GM18505 (cell line): ENCODE data around the gene NDUFB10.
"Not testable (repeated sequence)": the region's sequence is repeated elsewhere in the genome, so short reads cannot be mapped to it uniquely, and the experiment has no call there.

ENCODE experiments used
- ATAC-seq: cut with Tn5 transposase; IDR thresholded peaks from one replicate; pipeline ENCODE4 v1.9.1; 2021; ENCODE audit not compliant: unreplicated experiment
- POLR2A ChIP-seq: IDR thresholded peaks from 4 replicates; pipeline ENCODE4 v1.6.1; 2011; ENCODE audit warnings: borderline replicate concordance; ENCODE audit not compliant: insufficient read depth, insufficient read length; ENCODE audit errors: extremely low read depth

The NDUFB10 gene

DNA sequence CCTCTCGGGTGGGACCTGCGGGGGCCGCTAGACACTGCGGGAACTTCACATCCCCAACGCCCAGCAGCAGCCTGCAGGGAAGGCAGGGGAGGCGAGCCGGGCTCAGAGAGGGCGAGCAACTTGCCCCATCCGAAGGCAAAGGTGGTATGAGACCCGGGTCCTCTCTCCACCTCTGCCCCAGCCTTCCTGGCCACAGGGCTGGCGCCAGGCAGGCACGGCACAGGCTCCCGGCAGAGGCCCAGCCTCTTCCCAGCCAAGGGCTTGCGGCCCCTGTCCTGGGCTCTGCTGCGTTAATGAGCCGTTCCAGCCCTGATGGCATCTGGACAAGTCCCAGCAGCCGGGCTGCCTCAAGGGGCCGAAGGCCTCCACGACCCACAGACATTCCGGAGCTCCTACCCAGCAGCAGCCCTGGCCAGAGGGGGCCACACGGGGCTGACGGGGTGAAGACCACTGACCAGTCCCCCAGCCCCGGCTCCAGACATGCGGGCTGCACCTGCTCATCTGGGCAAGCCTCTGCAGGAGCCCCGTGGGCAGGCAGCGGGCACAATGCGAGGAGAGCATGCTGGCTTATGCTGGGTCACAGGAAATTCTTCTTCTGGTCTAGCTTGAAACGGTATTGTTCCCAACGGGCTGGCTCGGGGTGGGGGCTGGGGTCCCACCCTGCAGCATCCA lies 39.9 kb upstream of the NDUFB10 start:
- TF ChIP-seq POLR2A = no peak
- ATAC-seq = no peak

DNA sequence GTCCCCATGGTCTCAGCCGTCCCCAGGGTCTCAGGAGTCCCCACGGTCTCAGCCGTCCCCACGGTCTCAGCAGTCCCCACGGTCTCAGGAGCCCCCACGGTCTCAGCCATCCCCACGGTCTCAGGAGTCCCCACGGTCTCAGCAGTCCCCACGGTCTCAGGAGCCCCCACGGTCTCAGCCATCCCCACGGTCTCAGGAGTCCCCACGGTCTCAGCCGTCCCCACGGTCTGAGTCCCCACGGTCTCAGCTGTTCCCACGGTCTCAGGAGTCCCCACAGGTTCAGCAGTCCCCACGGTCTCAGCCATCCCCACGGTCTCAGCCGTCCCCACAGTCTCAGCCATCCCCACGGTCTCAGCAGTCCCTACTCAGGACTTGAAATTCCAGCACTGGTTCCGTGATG lies 39.2 kb upstream of the NDUFB10 start:
- not testable (repeated sequence) for ATAC-seq

DNA sequence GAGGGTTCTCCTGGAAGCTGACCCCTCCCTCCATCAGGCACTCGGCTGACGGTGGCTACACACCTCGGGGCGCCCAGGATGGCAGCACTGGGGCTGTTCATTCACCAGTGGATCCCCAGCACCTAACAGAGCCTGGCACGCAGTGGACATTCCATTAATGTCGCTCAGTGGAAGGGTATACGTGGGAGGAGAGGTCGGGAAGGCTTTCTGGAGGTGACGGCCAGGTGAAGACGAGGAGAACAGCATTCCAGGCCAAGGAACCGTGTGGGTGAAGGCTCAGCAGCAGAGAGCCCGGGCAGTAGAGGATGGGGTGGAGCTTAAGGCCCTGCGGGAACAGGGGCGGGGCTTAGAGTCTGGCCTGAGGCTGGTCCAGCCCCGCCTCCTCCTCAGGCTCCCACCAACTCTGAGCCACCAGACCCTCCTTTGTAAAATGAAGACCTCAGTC lies 38.6 kb upstream of the NDUFB10 start:
- no peak for ATAC-seq

DNA sequence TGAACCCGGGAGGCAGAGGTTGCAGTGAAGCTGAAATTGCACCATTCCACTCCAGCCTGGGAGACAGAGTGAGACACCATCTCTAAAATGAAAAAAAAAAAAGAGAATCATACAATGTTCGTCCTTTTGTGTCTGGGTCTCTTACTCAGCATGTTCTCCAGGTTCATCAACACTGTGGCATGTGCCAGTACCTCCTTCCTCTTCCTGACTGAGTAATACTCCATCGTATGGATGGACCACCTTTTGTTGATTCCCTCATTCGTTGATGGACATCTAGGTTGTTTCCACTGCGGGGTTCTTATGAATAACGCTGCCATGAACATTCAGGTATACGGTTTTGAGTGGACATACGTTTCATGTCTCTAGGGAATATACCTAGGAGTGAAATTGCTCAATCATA lies 37.0 kb upstream of the NDUFB10 start:
- no peak for ATAC-seq
- TF ChIP-seq POLR2A = no peak

More for the DNA sequence above, 38.6 kb upstream of the NDUFB10 start:
- no peak for TF ChIP-seq POLR2A

DNA sequence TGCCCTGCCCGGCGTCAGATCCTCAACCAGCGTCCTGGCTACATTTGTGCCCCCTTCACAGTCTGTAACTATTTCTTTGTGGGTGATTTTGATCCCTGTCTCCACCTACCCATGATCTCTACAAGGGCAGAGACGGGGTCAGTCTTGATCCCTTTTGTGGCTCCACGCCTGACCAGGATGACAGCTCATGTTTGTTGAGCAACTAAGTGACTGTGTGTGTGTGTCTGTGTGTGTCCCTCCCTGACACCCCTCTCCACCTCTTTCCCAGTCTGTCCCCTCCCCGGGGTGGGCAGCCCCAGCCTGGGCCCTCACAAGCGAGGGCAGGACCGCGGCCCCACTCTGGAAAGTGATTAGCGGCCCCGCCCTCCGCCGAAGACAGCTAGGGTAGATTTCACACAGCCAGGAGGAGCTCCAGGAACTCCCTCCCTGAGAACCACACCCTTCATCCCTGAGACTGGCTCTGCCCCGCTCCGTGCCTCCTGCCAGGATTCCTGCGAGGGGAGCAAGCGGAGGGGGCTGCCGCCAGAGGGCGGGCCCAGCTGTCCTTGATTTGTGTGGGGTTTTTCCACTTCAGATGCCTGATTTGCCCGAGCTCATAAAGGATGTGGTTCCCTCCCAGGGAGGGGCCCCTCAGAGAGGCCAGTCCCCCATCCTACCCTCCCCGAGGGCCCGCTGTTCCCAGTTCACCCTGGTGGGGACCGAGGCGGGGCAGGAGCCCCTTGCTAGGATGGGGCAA lies 35.9 kb upstream of the NDUFB10 start:
- no peak for ATAC-seq
- no peak for TF ChIP-seq POLR2A

DNA sequence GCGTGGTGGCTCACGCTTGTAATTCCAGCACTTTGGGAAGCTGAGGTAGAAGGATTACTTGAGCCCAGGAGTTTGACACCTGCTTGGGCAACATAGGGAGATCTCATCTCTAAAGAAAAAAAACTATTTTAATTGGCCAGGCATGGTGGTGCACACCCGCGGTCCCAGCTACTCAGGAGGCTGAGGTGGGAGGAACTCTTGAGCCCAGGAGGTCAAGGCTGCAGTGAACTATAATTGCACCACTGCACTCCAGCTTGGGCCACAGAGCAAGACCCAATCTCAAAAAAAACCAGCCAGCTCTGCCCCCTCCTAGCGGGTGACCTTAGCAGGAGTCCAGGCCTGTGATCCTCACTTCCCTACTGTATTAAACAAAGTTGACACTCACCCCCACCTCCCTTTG lies 35.2 kb upstream of the NDUFB10 start:
- no peak for ATAC-seq
- no peak for TF ChIP-seq POLR2A

DNA sequence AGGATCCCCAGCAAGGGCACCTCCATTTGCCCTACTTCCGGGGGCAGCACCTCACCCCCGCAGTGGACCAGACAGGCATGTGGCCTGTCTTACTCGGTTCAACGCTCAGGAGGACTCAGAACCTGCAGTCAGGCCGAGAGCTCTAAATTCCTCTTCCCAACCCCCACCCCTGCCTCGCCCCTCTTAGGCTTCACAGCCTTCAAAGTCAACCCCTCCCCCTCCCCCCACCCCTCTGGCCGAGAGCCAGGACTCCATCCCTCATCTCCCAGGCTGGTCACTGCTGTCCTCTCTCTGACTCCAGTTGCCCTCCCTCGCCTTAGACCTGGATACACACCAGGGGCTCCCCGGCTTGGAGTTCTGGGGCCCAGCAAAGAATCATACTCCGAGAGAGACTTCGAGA lies 33.1 kb upstream of the NDUFB10 start:
- ATAC-seq = no peak
- TF ChIP-seq POLR2A = no peak

DNA sequence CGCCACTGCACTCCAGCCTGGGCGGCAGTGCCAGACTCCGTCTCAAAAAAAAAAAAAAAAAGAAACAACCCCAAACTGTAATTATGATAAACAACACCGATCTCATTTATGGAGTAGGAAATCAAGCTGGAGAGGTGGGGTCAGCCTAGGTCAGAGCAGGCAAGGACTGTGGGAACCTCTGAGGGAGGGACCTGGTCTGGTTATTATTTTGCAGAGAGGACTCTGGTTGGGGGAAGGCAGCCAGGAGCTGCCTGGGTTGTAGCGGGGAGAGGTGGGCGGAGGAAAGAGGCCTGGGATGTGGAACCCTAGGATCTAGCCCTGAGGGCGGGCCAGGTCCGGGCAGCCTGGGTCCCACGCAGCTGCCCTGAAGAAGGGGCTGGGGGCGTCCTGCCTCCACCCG lies 30.2 kb upstream of the NDUFB10 start:
- TF ChIP-seq POLR2A = no peak
- ATAC-seq = peak; percentile 8

DNA sequence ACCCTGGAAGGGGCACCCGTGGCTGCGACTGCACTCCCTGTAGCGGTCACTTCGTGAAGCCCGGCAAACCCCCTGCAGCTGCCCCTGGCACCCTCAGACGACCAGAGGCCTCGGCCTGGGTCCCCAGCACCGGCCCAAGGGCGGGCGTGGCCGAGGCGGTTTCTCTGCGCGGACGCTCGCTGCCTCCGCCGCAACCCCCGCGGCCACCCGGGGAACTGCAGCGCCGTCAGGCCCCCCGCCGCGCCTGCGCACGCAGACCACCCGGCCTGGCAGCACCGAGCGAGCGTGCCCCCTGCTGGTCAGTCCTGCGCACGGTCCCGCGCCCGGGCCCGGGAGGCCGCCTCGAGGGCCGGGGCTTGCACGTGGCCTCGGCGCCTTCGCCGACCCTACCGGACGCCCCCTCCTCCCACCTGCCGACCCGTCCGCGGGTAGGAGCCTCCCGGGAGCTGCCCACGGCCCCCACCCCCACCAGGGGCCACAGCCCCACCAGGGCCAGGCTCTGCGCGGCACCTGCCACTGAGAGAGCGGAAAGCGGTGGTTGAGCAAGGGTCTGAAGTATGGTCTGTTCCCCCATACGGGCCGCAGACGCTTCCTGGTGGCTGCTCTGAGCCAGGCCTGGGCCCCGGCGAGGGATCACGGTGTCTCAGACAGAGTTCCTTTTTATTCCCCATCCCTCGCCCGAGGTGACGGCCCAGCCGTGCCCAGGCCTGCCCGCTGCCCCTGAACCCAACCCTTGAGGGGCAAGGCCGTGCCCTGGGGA lies 29.6 kb upstream of the NDUFB10 start:
- peak; percentile 87 for ATAC-seq
- no peak for TF ChIP-seq POLR2A

DNA sequence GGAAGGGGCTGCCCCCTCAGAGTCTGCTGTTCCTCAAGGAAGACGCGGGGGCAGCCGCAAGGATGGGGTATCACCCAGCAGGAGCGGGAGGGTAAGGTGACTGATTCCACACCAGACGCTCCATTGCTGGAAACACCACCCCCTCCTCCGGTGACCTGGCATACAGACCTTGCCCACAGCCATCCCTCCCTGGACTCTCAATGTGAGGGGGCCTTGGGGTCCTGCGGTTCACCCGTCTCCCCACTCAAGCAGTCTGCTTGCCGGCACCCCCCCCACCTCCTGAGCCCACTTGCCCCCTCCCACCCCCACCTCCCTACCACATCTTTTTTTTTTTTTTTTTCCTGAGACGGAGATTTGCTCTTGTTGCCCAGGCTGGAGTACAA lies 29.0 kb upstream of the NDUFB10 start:
- TF ChIP-seq POLR2A = no peak
- no peak for ATAC-seq

DNA sequence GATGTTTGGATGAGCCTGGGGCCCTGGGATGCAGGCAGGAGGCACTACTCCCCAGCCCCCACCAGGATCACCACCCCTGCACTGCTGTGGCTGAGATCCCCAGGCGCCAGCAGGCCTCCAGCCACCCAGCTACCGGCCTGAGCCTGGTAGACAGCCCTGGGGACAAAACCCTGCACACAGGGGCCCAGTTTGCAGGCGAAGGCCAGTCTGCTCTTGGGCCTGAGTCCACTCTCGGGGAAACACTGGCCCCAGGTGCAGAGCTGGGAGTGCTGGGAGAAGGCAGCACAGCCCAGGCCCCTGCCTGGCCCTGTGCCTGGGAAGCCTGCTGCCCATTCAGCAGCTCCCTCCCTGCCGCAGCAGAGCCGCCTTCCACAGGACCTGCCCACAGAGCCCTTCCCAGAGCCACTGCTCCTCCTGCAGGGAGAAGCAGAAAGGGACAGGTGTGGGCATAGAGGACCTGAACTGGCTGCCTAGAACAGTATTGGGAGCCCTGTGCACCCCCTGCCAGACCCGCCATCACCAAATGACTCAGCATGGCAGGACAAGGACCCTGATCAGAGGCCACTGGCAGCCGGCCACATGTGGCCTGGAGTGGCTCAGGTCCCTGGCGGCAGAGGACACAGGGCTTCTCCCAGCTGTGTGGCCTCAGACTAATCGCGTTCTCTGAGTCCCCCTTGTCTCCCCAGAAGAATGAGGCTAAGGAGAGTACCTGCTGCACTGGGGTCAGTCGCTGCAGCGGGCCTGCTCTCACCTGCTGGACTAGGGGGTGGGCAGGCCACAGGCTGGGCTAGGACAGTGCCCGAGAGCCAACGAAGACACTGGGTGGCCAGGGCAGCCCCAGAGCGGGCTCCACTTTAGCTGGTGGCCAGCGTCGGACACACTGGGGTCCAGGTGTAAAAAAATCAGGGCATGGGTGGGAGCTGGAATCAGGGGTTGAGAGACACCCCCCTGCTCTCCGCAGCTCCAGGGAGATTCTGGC lies 27.0 kb upstream of the NDUFB10 start:
- no peak for TF ChIP-seq POLR2A
- no peak for ATAC-seq

DNA sequence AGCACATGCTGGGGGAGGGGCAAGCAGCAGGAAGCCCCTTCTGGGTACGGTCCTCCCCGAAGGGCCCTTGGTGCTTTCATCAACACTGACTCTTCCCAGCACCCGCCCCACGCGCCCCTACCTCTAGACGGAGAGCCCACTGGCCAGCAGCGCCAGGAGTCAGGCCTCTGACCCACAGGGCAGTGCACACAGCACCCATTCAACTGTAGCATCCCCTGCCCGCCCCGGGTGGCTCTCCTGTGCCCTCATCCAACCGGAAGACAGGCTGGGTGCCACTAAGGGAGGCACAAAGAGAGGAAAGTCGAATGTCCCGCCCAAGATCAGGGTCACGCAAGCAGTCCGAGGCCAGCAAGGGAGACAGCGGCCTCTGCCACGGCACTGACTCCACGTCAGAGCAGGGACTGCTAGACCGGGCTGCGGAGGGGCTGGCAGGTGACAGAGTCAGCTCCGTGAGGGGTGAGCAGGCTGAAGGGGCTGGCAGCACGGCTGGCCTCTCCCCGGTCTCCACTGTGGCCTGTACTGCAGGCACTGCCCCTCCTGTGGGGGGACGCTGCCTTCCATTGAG lies 26.2 kb upstream of the NDUFB10 start:
- no peak for TF ChIP-seq POLR2A
- no peak for ATAC-seq
